ENCODE measurements around the gene TSHZ2.
"Not testable (repeated sequence)": the region's sequence is repeated elsewhere in the genome, so short reads cannot be mapped to it uniquely, and the experiment has no call there.

TSHZ2 gene

GRCh38 chr20:53085720-53086119, 113.6 kb downstream of the TSHZ2 start:
- TF ChIP-seq CTCF (IDR thresholded peaks at IDR 0.05; ENCODE audit: insufficient read depth, low read length, poor library complexity, severe bottlenecking) = no peak
- DNase-seq (ENCODE audit: extremely low read depth, insufficient read length) = no peak
- no peaks in the 10 kb centered on the region for H3K36me3 ChIP-seq (ENCODE audit: control insufficient read depth, insufficient read depth, low read length)
- H3K4me3 ChIP-seq (replicated peaks; ENCODE audit: low read depth, low read length) = no peak overlapping the region
- H3K27me3 ChIP-seq (replicated peaks; ENCODE audit: control insufficient read depth, insufficient read depth, low read length) = no peaks in the 10 kb centered on the region; the same call in 1 of the 2 replicates

- no peak for TF ChIP-seq CTCF (IDR thresholded peaks at IDR 0.05; ENCODE audit: insufficient read depth, low read length, poor library complexity, severe bottlenecking)
- Histone ChIP-seq H3K36me3 (ENCODE audit: control insufficient read depth, insufficient read depth, low read length) (no peaks in the 10 kb centered on the region), H3K4me3 (replicated peaks; ENCODE audit: low read depth, low read length) (no peak overlapping the region), H3K27me3 (replicated peaks; ENCODE audit: control insufficient read depth, insufficient read depth, low read length) (no peaks in the 10 kb centered on the region; the same call in 1 of the 2 replicates)
- DNase-seq (ENCODE audit: extremely low read depth, insufficient read length) = no peak
These were observed 115.0 kb downstream of the TSHZ2 start for GRCh38 chr20:53087037-53087777.

GRCh38 chr20:53088786-53089185, 116.6 kb downstream of the TSHZ2 start:
- no peak for DNase-seq (ENCODE audit: extremely low read depth, insufficient read length)
- Histone ChIP-seq H3K4me3 (replicated peaks; ENCODE audit: low read depth, low read length) (no peak overlapping the region), H3K27me3 (replicated peaks; ENCODE audit: control insufficient read depth, insufficient read depth, low read length) (no peaks in the 10 kb centered on the region; the same call in 1 of the 2 replicates), H3K36me3 (ENCODE audit: control insufficient read depth, insufficient read depth, low read length) (no peaks in the 10 kb centered on the region)
- TF ChIP-seq CTCF (IDR thresholded peaks at IDR 0.05; ENCODE audit: insufficient read depth, low read length, poor library complexity, severe bottlenecking) = no peak

GRCh38 chr20:53089851-53090250, 117.7 kb downstream of the TSHZ2 start:
- H3K27me3 ChIP-seq (replicated peaks; ENCODE audit: control insufficient read depth, insufficient read depth, low read length); H3K4me3 ChIP-seq (replicated peaks; ENCODE audit: low read depth, low read length); DNase-seq (ENCODE audit: extremely low read depth, insufficient read length); H3K36me3 ChIP-seq (ENCODE audit: control insufficient read depth, insufficient read depth, low read length): not testable (repeated sequence)

GRCh38 chr20:53091789-53092188, 119.6 kb downstream of the TSHZ2 start:
- no peak for DNase-seq (ENCODE audit: extremely low read depth, insufficient read length)
- Histone ChIP-seq H3K4me3 (replicated peaks; ENCODE audit: low read depth, low read length) (no peak overlapping the region), H3K36me3 (ENCODE audit: control insufficient read depth, insufficient read depth, low read length) (no peaks in the 10 kb centered on the region), H3K27me3 (replicated peaks; ENCODE audit: control insufficient read depth, insufficient read depth, low read length) (no peaks in the 10 kb centered on the region; the same call in 1 of the 2 replicates)
- TF ChIP-seq CTCF (IDR thresholded peaks at IDR 0.05; ENCODE audit: insufficient read depth, low read length, poor library complexity, severe bottlenecking) = no peak

- Histone ChIP-seq H3K36me3 (ENCODE audit: control insufficient read depth, insufficient read depth, low read length) (no peaks in the 10 kb centered on the region), H3K4me3 (replicated peaks; ENCODE audit: low read depth, low read length) (no peak overlapping the region), H3K27me3 (replicated peaks; ENCODE audit: control insufficient read depth, insufficient read depth, low read length) (no peaks in the 10 kb centered on the region; the same call in 1 of the 2 replicates)
- DNase-seq (ENCODE audit: extremely low read depth, insufficient read length) = no peak
- no peak for TF ChIP-seq CTCF (IDR thresholded peaks at IDR 0.05; ENCODE audit: insufficient read depth, low read length, poor library complexity, severe bottlenecking)
These were observed 120.7 kb downstream of the TSHZ2 start for GRCh38 chr20:53092772-53093300.
